ENCODE data around the gene EVI5L.

GRCh38 chr19:7846155-7846646, 16.2 kb downstream of the EVI5L start:
- TF ChIP-seq CTCF (IDR thresholded peaks at IDR 0.05), result no peak
- TF ChIP-seq POLR2A (IDR thresholded peaks at IDR 0.05), result no peak

Data from tibial nerve (tissue), 3 donors.